ENCODE measurements around the gene PHYKPL. TPM values are rescaled to one million over a fixed set of nuclear protein-coding genes. Genes with fewer than 3 reads are reported as not detected.

Gene PHYKPL
- polyA plus RNA-seq, 1 donor from 2014 or later: 16.9 TPM

GRCh38 chr5:178170455-178170854 is 62.1 kb downstream of the PHYKPL start:
- H4K20me1 ChIP-seq (ENCODE audit: insufficient read depth): no peaks in the 10 kb centered on the region
- H3K27me3 ChIP-seq (ENCODE audit: insufficient read depth, low read depth, low read length): no peaks in the 10 kb centered on the region
- no peak overlapping the region for H2AFZ ChIP-seq (ENCODE audit: low read depth, low read length)
- H3K27ac ChIP-seq (ENCODE audit: low read length): no peak overlapping the region
- no peaks in the 10 kb centered on the region for H3K36me3 ChIP-seq (ENCODE audit: insufficient read depth, low read length)
- no peak overlapping the region for H3K9ac ChIP-seq (ENCODE audit: low read length)
- no peak for TF ChIP-seq RAD21 (conservative IDR thresholded peaks at IDR 0.05)
- no peak for TF ChIP-seq EP300 (conservative IDR thresholded peaks at IDR 0.05; ENCODE audit: poor library complexity, severe bottlenecking)
- no peak for TF ChIP-seq EZH2 (IDR thresholded peaks at IDR 0.05; ENCODE audit: borderline replicate concordance, insufficient read depth, low read length, poor library complexity, severe bottlenecking)
- TF ChIP-seq MXI1 (conservative IDR thresholded peaks at IDR 0.05; ENCODE audit: poor library complexity, severe bottlenecking): no peak
- no peak for TF ChIP-seq TAF1 (IDR thresholded peaks at IDR 0.05; ENCODE audit: low read depth)
- no peak for TF ChIP-seq SMC3 (conservative IDR thresholded peaks at IDR 0.05; ENCODE audit: poor library complexity)
- TF ChIP-seq REST (IDR thresholded peaks at IDR 0.05; ENCODE audit: borderline replicate concordance): no peak
- no peak for TF ChIP-seq POLR2AphosphoS5 (IDR thresholded peaks at IDR 0.05)
- no peak for TF ChIP-seq CTCF (IDR thresholded peaks at IDR 0.05; ENCODE audit: poor library complexity, severe bottlenecking)
- no peaks in the 10 kb centered on the region for H3F3A ChIP-seq (ENCODE audit: insufficient read depth, low read length, poor library complexity, severe bottlenecking)
- H3K79me2 ChIP-seq (replicated peaks; ENCODE audit: insufficient read depth, low read length): no peaks in the 10 kb centered on the region
- H3K9me3 ChIP-seq (ENCODE audit: low read length): no peaks in the 10 kb centered on the region
- no peak overlapping the region for H3K4me3 ChIP-seq (ENCODE audit: low read length)
- no peaks in the 10 kb centered on the region for H3K9me2 ChIP-seq (ENCODE audit: insufficient read depth, low read length)
- no peak overlapping the region for H3K4me2 ChIP-seq (ENCODE audit: low read length)

GRCh38 chr5:178165581-178165980 is 67.0 kb downstream of the PHYKPL start:
- H3K27me3 ChIP-seq (ENCODE audit: insufficient read depth, low read depth, low read length): no peaks in the 10 kb centered on the region
- no peaks in the 10 kb centered on the region for H3F3A ChIP-seq (ENCODE audit: insufficient read depth, low read length, poor library complexity, severe bottlenecking)
- H2AFZ ChIP-seq (ENCODE audit: low read depth, low read length): no peak overlapping the region
- no peak overlapping the region for H3K4me3 ChIP-seq (ENCODE audit: low read length)
- no peaks in the 10 kb centered on the region for H3K9me3 ChIP-seq (ENCODE audit: low read length)
- H3K36me3 ChIP-seq (ENCODE audit: insufficient read depth, low read length): no peaks in the 10 kb centered on the region
- no peak overlapping the region for H3K27ac ChIP-seq (ENCODE audit: low read length)
- H3K4me2 ChIP-seq (ENCODE audit: low read length): no peak overlapping the region
- TF ChIP-seq POLR2AphosphoS5 (IDR thresholded peaks at IDR 0.05) (no peak), CTCF (IDR thresholded peaks at IDR 0.05; ENCODE audit: poor library complexity, severe bottlenecking) (no peak)
- no peak overlapping the region for H3K9ac ChIP-seq (ENCODE audit: low read length)
- H4K20me1 ChIP-seq (ENCODE audit: insufficient read depth): no peaks in the 10 kb centered on the region
- H3K9me2 ChIP-seq (ENCODE audit: insufficient read depth, low read length): no peaks in the 10 kb centered on the region
- no peaks in the 10 kb centered on the region for H3K79me2 ChIP-seq (replicated peaks; ENCODE audit: insufficient read depth, low read length)

Measured in neural cell (in vitro differentiated cells).